Hepatic stellate cell (primary cell): ENCODE measurements around the gene PALLD.

ENCODE experiments used
- DNase-seq: peaks from one replicate; pipeline ENCODE4 v3.0.0; 2011; ENCODE audit warnings: low spot score

PALLD gene

GRCh38 chr4:168765726-168766125, 268.9 kb downstream of the PALLD start:
- DNase-seq = peak; percentile 28

- peak; percentile 68 for DNase-seq
Measured at GRCh38 chr4:168766604-168767316, 269.9 kb downstream of the PALLD start.

- DNase-seq = peak; percentile 57
Measured at GRCh38 chr4:168769416-168769815, 272.6 kb downstream of the PALLD start.

GRCh38 chr4:168769837-168770236, 273.0 kb downstream of the PALLD start:
- DNase-seq = no peak

GRCh38 chr4:168771251-168771650, 274.4 kb downstream of the PALLD start:
- no peak for DNase-seq

- no peak for DNase-seq
Measured at GRCh38 chr4:168773388-168774195, 276.7 kb downstream of the PALLD start.

GRCh38 chr4:168776382-168776781, 279.5 kb downstream of the PALLD start:
- no peak for DNase-seq

- no peak for DNase-seq
Measured at GRCh38 chr4:168777277-168777965, 280.6 kb downstream of the PALLD start.

GRCh38 chr4:168781341-168781740, 284.5 kb downstream of the PALLD start:
- DNase-seq = no peak

GRCh38 chr4:168781926-168782325, 285.1 kb downstream of the PALLD start:
- DNase-seq = no peak

GRCh38 chr4:168782439-168782838, 285.6 kb downstream of the PALLD start:
- no peak for DNase-seq

GRCh38 chr4:168784786-168785461, 288.1 kb downstream of the PALLD start:
- DNase-seq = no peak

GRCh38 chr4:168787334-168787733, 290.5 kb downstream of the PALLD start:
- DNase-seq = no peak

GRCh38 chr4:168787801-168788595, 291.1 kb downstream of the PALLD start:
- no peak for DNase-seq

- no peak for DNase-seq
Measured at GRCh38 chr4:168790898-168791297, 294.0 kb downstream of the PALLD start.

- no peak for DNase-seq
Measured at GRCh38 chr4:168791376-168791775, 294.5 kb downstream of the PALLD start.

- no peak for DNase-seq
Measured at GRCh38 chr4:168793542-168793941, 296.7 kb downstream of the PALLD start.

GRCh38 chr4:168794092-168794707, 297.3 kb downstream of the PALLD start:
- DNase-seq = no peak

GRCh38 chr4:168794881-168795280, 298.0 kb downstream of the PALLD start:
- DNase-seq = no peak

- DNase-seq = no peak
Measured at GRCh38 chr4:168795346-168795745, 298.5 kb downstream of the PALLD start.
